ENCODE data around the gene SLC26A9.

Gene SLC26A9

GRCh38 chr1:205947024-205947423 is 3.8 kb upstream of the SLC26A9 start:
- DNase-seq (ENCODE audit: low read depth), result no peak

GRCh38 chr1:205945069-205945468 is 1.8 kb upstream of the SLC26A9 start:
- no peak for DNase-seq (ENCODE audit: low read depth)

- no peak for DNase-seq (ENCODE audit: low read depth)
Measured at GRCh38 chr1:205944525-205944924, 1.3 kb upstream of the SLC26A9 start.

- no peak for DNase-seq (ENCODE audit: low read depth)
Measured at GRCh38 chr1:205942631-205943159, 561 bp downstream of the SLC26A9 start.

GRCh38 chr1:205940710-205941109 is 2.5 kb downstream of the SLC26A9 start:
- no peak for DNase-seq (ENCODE audit: low read depth)

- DNase-seq (ENCODE audit: low read depth), result no peak
Measured at GRCh38 chr1:205939690-205940330, 3.4 kb downstream of the SLC26A9 start.

- DNase-seq (ENCODE audit: low read depth), result no peak
Measured at GRCh38 chr1:205938682-205939081, 4.6 kb downstream of the SLC26A9 start.

GRCh38 chr1:205936846-205937586 is 6.2 kb downstream of the SLC26A9 start:
- DNase-seq (ENCODE audit: low read depth), result no peak

GRCh38 chr1:205936311-205936710 is 6.9 kb downstream of the SLC26A9 start:
- DNase-seq (ENCODE audit: low read depth), result no peak

- DNase-seq (ENCODE audit: low read depth), result no peak
Measured at GRCh38 chr1:205935869-205936268, 7.4 kb downstream of the SLC26A9 start.

- DNase-seq (ENCODE audit: low read depth), result no peak
Measured at GRCh38 chr1:205934788-205935187, 8.5 kb downstream of the SLC26A9 start.

- DNase-seq (ENCODE audit: low read depth), result no peak
Measured at GRCh38 chr1:205933671-205934618, 9.3 kb downstream of the SLC26A9 start.

- DNase-seq (ENCODE audit: low read depth), result no peak
Measured at GRCh38 chr1:205932776-205933175, 10.5 kb downstream of the SLC26A9 start.

- no peak for DNase-seq (ENCODE audit: low read depth)
Measured at GRCh38 chr1:205930799-205931281, 12.4 kb downstream of the SLC26A9 start.

- DNase-seq (ENCODE audit: low read depth), result no peak
Measured at GRCh38 chr1:205930195-205930577, 13.1 kb downstream of the SLC26A9 start.

GRCh38 chr1:205929496-205930194 is 13.6 kb downstream of the SLC26A9 start:
- no peak for DNase-seq (ENCODE audit: low read depth)

GRCh38 chr1:205928317-205928716 is 14.9 kb downstream of the SLC26A9 start:
- DNase-seq (ENCODE audit: low read depth), result no peak

GRCh38 chr1:205927676-205928075 is 15.6 kb downstream of the SLC26A9 start:
- no peak for DNase-seq (ENCODE audit: low read depth)

- DNase-seq (ENCODE audit: low read depth), result no peak
Measured at GRCh38 chr1:205927247-205927646, 16.0 kb downstream of the SLC26A9 start.

GRCh38 chr1:205926636-205927035 is 16.6 kb downstream of the SLC26A9 start:
- no peak for DNase-seq (ENCODE audit: low read depth)

GRCh38 chr1:205926213-205926612 is 17.0 kb downstream of the SLC26A9 start:
- no peak for DNase-seq (ENCODE audit: low read depth)

GRCh38 chr1:205925736-205926135 is 17.5 kb downstream of the SLC26A9 start:
- DNase-seq (ENCODE audit: low read depth), result no peak

Measured in activated T-helper 9 cell treated with anti-CD3 and anti-CD28 coated beads, Interleukin-2, amount 50 U/mL, for 16 hours (primary cell).